ENCODE data around the gene DLL4.

DNA sequence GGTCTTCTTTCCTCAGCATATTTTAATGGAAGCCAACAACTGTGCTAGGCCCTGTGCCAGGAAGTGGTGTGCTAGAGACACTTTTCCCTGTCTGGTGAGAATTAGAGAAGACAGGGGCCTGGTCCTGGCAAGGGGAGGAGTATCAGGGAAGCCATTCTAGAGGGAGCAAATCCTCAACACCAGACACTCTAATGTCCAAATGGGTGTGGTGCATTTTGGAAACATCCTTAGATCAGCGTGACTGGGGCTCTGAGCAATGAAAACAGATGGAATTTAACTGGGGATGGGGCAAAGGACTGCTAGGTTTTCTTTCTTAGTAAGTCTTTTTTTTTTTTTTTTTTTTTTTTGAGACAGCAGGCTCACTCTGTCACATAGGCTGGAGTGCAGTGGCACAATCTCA, 42.6 kb upstream of the DLL4 start:
- TF ChIP-seq EZH2 (IDR thresholded peaks at IDR 0.05; ENCODE audit: borderline replicate concordance, insufficient read depth, low read depth, low read length, poor library complexity, severe bottlenecking), result no peak
- TF ChIP-seq, protein P1, sequence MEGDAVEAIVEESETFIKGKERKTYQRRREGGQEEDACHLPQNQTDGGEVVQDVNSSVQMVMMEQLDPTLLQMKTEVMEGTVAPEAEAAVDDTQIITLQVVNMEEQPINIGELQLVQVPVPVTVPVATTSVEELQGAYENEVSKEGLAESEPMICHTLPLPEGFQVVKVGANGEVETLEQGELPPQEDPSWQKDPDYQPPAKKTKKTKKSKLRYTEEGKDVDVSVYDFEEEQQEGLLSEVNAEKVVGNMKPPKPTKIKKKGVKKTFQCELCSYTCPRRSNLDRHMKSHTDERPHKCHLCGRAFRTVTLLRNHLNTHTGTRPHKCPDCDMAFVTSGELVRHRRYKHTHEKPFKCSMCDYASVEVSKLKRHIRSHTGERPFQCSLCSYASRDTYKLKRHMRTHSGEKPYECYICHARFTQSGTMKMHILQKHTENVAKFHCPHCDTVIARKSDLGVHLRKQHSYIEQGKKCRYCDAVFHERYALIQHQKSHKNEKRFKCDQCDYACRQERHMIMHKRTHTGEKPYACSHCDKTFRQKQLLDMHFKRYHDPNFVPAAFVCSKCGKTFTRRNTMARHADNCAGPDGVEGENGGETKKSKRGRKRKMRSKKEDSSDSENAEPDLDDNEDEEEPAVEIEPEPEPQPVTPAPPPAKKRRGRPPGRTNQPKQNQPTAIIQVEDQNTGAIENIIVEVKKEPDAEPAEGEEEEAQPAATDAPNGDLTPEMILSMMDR (IDR thresholded peaks at IDR 0.05), result no peak
